NCI-H2227 (cell line): ENCODE measurements around the gene LMF2.
"Not testable (repeated sequence)": the region's sequence is repeated elsewhere in the genome, so short reads cannot be mapped to it uniquely, and the experiment has no call there.

Experiments used
- DNase-seq: peaks from one replicate; lab custom pipeline; 2025; ENCODE audit not compliant: unreplicated experiment; lab: John Stamatoyannopoulos, UW

The LMF2 gene

GRCh38 chr22:50524676-50525103, 17.2 kb upstream of the LMF2 start:
- DNase-seq = no peak

GRCh38 chr22:50523806-50524675, 16.5 kb upstream of the LMF2 start:
- DNase-seq = no peak

GRCh38 chr22:50523458-50523805, 15.9 kb upstream of the LMF2 start:
- DNase-seq = no peak

GRCh38 chr22:50522806-50523438, 15.4 kb upstream of the LMF2 start:
- no peak for DNase-seq

- DNase-seq = no peak
Observed at GRCh38 chr22:50522208-50522805, 14.8 kb upstream of the LMF2 start.

- no peak for DNase-seq
Observed at GRCh38 chr22:50521710-50522109, 14.2 kb upstream of the LMF2 start.

- no peak for DNase-seq
Observed at GRCh38 chr22:50520826-50521453, 13.4 kb upstream of the LMF2 start.

GRCh38 chr22:50520184-50520583, 12.7 kb upstream of the LMF2 start:
- not testable (repeated sequence) for DNase-seq

GRCh38 chr22:50519151-50519550, 11.6 kb upstream of the LMF2 start:
- no peak for DNase-seq

- DNase-seq = no peak
Observed at GRCh38 chr22:50518606-50519005, 11.1 kb upstream of the LMF2 start.

GRCh38 chr22:50517495-50518260, 10.2 kb upstream of the LMF2 start:
- DNase-seq = no peak

- no peak for DNase-seq
Observed at GRCh38 chr22:50516891-50517290, 9.4 kb upstream of the LMF2 start.

- no peak for DNase-seq
Observed at GRCh38 chr22:50516068-50516467, 8.6 kb upstream of the LMF2 start.

GRCh38 chr22:50513175-50513574, 5.7 kb upstream of the LMF2 start:
- DNase-seq = no peak

- DNase-seq = no peak
Observed at GRCh38 chr22:50508897-50509296, 1.4 kb upstream of the LMF2 start.

GRCh38 chr22:50507991-50508884, 736 bp upstream of the LMF2 start, which contains the start of gene NCAPH2:
Gene NCAPH2, plus strand, starts transcription at chr22:50508224. Its CDS starts 114 bp downstream, at chr22:50508338.
- peak; percentile 96 for DNase-seq

- peak; percentile 50 for DNase-seq
Observed at GRCh38 chr22:50506611-50507420, 686 bp downstream of the LMF2 start.

- DNase-seq = no peak
Observed at GRCh38 chr22:50505776-50506610, 1.5 kb downstream of the LMF2 start.
